Lower leg skin (tissue), 4 donors: ENCODE results near the gene STRA8. TPM values are rescaled to one million over a fixed set of nuclear protein-coding genes. Genes with fewer than 3 reads are reported as not detected.
"Not testable (repeated sequence)": the region's sequence is repeated elsewhere in the genome, so short reads cannot be mapped to it uniquely, and the experiment has no call there.

Source experiments
- DNase-seq, 2 donors: peaks; one replicate each; pipeline ENCODE4 v3.0.0-alpha.2; 2019; ENCODE audit warnings: low spot score in 2 of 2
- H3K4me3 ChIP-seq: fragments of 200-600 bp; sonication (generic); 2 replicates; pipeline ENCODE4 v1.5.1; 2017; ENCODE audit warnings: mild to moderate bottlenecking, low read depth; ENCODE audit not compliant: poor library complexity, severe bottlenecking
- CTCF ChIP-seq, 3 donors: fragments of 450-650 bp; IDR thresholded peaks; one replicate each; pipeline ENCODE4 v1.5.1; 2016; ENCODE audit warnings: antibody characterized with exemption in 3 of 3, mild to moderate bottlenecking in 3 of 3, moderate library complexity in 2 of 3
- POLR2A ChIP-seq, 2 donors: fragments of 450-650 bp; IDR thresholded peaks; one replicate each; pipeline ENCODE4 v1.6.1; 2016 to 2017; ENCODE audit warnings: antibody characterized with exemption in 2 of 2, mild to moderate bottlenecking in 1 of 2, moderate library complexity in 1 of 2
- whole genome bisulfite sequencing, 2 donors: methylation state at CpG; one replicate each; pipeline ENCODE4 v1.1.5; 2018; 5-methylcytosine and 5-hydroxymethylcytosine counted together
- intact Hi-C: fragments of 100-400 bp; cut with DNase I; formaldehyde crosslinking; loops from one replicate; pipeline ENCODE4 v1.15.0; 2023; ENCODE audit warnings: low total_unique reads
- total RNA-seq, 4 donors: library from RNA; depleted of rRNA; stranded (reverse); fragments of >200 nt; gene quantifications; one replicate each; pipeline ENCODE4 v1.1.0, GENCODE V29; 2016

Gene STRA8
- total RNA-seq, 4 donors from 2014 or later, result 0.36 to 5.5 TPM; not detected in 2

- 0% methylated on average over 15 to 76 of the region's 82 CpGs for WGBS, 2 donors
- peak; percentile 94 to 99 for DNase-seq
- intact Hi-C loops, result no loop called here
- no peak for TF ChIP-seq POLR2A (IDR thresholded peaks at IDR 0.05)
- no peak for TF ChIP-seq CTCF (IDR thresholded peaks at IDR 0.05)
- peak within 1 kb of the TSS; percentile 82 for H3K4me3 ChIP-seq
Measured at GRCh38 chr7:135211179-135211945, 22.3 kb upstream of the STRA8 start, which contains the start of gene WDR91. WDR91 (minus strand) TSS chr7:135211526; CDS start chr7:135211502, 24 bp downstream.

GRCh38 chr7:135211946-135212685 is 21.5 kb upstream of the STRA8 start:
- intact Hi-C loops, result not testable (repeated sequence)
- H3K4me3 ChIP-seq, result peak overlapping the region; percentile 53
- DNase-seq, result peak in 1 of 2 donors; percentile 43
- 46 to 47% methylated on average over 30 of the region's 30 CpGs for WGBS, 2 donors

- WGBS, 2 donors, result 44 to 48% methylated on average over 2 of the region's 2 CpGs
- TF ChIP-seq POLR2A (IDR thresholded peaks at IDR 0.05), result no peak
- TF ChIP-seq CTCF (IDR thresholded peaks at IDR 0.05), result no peak
- intact Hi-C loops, result no loop called here
- no peak for DNase-seq
- H3K4me3 ChIP-seq, result no peak overlapping the region
Measured at GRCh38 chr7:135213831-135214230, 19.8 kb upstream of the STRA8 start.

- no peak for DNase-seq
- H3K4me3 ChIP-seq, result no peak overlapping the region
- TF ChIP-seq POLR2A (IDR thresholded peaks at IDR 0.05), result no peak
- intact Hi-C loops, result no loop called here
- 90 to 96% methylated on average over 4 of the region's 4 CpGs for WGBS, 2 donors
Measured at GRCh38 chr7:135215180-135215579, 18.5 kb upstream of the STRA8 start.

GRCh38 chr7:135215698-135216097 is 17.9 kb upstream of the STRA8 start:
- WGBS, 2 donors, result 70 to 81% methylated on average over 3 of the region's 3 CpGs
- H3K4me3 ChIP-seq, result no peak overlapping the region
- TF ChIP-seq POLR2A (IDR thresholded peaks at IDR 0.05) (no peak), CTCF (IDR thresholded peaks at IDR 0.05) (no peak)
- no peak for DNase-seq
- intact Hi-C loops, result no loop called here

- H3K4me3 ChIP-seq, result no peak overlapping the region
- no peak for TF ChIP-seq CTCF (IDR thresholded peaks at IDR 0.05)
- no peak for TF ChIP-seq POLR2A (IDR thresholded peaks at IDR 0.05)
- no peak for DNase-seq
- intact Hi-C loops, result no loop called here
- 95 to 96% methylated on average over 5 of the region's 5 CpGs for WGBS, 2 donors
Measured at GRCh38 chr7:135217645-135218509, 15.8 kb upstream of the STRA8 start.
